Measurements from ENCODE around the gene THTPA.
"Not testable (repeated sequence)": the region's sequence is repeated elsewhere in the genome, so short reads cannot be mapped to it uniquely, and the experiment has no call there.

The THTPA gene

GRCh38 chr14:23584527-23585203 is 28.6 kb downstream of the THTPA start:
- DNase-seq = not testable (repeated sequence)

DNA sequence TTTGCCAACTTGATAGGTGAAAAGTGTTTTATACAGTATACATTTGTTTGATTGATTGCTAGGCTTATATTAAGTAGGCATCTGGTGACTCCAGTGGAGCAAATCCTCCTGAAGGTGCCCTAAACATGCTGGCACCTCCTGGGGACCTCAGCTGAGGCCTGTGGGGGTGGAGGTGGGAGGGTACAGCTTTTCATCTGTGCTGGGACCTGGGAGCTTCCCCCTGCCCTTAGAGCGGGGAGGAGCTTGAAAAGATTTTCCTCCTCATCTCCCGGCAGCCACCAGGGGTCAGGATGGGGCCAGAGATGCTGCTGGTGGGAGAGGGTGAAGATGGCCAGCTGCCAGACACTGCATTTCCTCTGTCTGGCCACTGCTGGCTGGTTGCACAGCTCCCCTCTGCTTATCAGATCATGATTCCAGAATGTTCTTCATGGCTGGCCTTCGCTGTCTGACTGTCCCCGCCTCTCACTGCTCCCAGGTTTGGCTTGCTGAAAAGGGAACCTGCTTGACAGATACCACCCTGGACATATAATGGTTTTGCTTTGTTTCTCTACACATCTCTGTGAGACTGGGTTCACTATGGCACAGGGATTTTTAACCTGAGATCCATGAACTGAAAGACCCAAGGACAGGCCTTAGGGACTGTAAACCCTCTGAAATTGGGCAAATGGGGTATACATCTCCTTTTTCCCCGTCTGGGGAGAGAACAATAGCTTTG is 33.0 kb downstream of the THTPA start:
- DNase-seq = peak; percentile 85

GRCh38 chr14:23589606-23590005 is 33.5 kb downstream of the THTPA start:
- no peak for DNase-seq

GRCh38 chr14:23590198-23590597 is 34.1 kb downstream of the THTPA start:
- no peak for DNase-seq

DNA sequence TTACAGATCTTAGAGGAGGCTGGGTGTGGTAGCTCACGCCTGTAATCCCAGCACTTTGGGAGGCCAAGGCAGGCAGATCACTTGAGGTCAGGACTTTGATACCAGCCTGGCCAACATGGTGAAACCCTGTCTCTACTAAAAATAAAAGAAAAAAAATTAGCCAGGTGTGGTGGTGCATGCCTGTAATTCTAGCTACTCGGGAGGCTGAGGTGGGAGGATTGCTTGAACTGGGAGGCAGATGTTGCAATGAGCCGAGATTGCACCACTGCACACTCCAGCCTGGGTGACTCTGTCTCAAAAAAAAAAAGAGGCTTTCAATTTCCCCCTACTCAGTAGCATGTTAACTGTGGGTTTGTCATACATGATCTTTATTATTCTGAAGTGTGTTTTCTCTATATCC is 38.1 kb downstream of the THTPA start:
- not testable (repeated sequence) for DNase-seq

DNA sequence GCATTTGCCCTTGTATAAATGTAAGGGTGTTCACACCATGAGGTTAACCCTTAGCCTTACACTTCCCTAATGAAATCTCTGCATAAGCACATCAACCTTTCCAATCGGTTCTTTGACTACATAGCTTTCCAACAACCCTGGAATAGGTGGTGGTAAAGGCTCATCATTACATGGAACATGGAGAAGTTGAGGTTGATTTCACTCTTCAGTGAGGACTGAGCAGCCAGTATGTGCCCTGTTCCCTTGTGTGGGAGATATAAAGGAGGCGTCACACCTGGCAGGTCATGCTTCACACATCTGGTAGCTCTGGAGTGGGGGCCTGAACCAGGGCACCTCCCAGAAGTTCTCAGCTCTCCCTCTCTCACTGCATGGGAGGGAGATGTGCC is 44.2 kb downstream of the THTPA start:
- DNase-seq = no peak

GRCh38 chr14:23600806-23601205 is 44.7 kb downstream of the THTPA start:
- no peak for DNase-seq

DNA sequence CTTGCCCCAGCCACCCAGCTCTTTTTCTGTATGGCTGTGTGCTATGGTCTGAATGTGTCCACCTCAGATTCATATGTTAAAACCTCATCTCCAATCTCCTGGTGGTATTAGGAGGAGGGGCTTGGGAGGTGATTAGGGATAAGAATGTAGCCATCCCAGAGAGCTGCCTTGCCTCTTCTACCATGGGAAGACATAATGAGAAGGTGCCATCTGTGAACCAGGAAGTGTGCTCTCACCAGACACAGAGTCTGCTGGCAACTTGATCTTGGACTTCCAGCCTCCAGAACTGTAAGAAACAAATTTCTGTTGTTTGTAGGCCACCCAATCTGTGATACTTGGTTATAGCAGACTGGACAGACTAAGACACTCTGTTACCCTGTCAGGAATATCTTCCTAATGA is 45.4 kb downstream of the THTPA start:
- no peak for DNase-seq

GRCh38 chr14:23601845-23602180 is 45.7 kb downstream of the THTPA start:
- DNase-seq = no peak

DNA sequence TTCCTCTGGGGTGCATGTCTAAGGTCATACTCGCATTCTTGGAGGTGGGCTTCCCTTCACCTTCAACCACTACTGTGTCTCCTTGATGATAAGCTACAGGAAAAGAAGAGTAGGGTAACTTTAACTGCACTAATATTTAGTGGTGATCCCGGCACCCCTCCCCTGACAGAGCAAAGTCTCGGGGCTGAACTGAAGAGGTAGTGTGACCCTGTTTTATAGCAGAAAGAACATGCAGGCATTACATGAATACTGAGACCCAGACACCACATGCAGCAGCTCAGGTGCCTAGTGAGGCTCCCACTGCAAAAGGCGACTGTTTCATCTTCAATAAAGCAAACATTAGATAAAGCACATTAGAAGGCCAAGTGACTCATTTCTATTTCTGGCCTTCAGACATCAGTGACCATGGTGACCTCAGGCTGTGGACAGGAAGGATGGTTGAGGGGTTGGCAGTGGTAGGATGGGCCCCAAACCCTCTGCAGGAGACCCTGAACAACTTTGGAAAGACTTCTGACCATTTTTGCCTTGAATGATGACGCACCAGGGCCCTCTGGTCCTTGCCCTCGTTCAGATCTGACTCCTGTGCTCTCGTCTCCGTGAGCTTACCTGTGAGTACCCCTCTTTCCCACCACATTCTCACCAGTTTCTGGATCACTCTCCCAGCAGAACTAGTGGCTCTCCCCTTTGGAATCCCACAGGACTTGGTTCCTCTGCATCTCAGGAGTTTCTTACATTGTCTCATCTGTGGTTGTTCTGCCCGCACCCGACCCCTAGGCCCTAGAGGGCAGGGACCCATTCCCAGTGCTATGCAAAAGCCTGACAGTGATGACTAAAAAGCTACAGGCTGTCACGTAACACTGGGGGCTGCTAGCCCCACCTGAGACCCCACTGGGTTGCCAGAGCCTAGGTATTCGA is 46.4 kb downstream of the THTPA start:
- DNase-seq = no peak

- no peak for DNase-seq
These were observed 47.0 kb downstream of the THTPA start for GRCh38 chr14:23603103-23603502.

DNA sequence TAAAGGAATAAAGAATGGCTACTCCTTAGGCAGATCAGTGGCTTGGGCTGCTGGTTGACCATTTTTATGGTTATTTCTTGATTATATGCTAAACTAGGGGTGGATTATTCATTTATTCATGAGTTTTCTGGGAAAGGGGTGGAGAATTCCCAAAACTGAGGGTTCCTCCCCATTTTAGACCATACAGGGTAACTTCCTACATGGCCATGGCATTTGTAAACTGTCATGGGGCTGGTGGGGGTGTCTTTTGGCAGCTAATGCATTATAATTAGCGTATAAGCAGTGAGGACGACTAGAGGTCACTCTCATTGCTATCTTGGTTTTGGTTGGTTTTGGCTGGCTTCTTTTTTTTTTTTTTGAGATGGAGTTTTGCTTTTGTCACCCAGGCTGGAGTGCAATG is 48.1 kb downstream of the THTPA start:
- DNase-seq = no peak

GRCh38 chr14:23604675-23605170 is 48.7 kb downstream of the THTPA start:
- no peak for DNase-seq

GRCh38 chr14:23605931-23606585 is 50.0 kb downstream of the THTPA start:
- peak; percentile 36 for DNase-seq

- DNase-seq = no peak
These were observed 52.4 kb downstream of the THTPA start for GRCh38 chr14:23608454-23608853.

DNA sequence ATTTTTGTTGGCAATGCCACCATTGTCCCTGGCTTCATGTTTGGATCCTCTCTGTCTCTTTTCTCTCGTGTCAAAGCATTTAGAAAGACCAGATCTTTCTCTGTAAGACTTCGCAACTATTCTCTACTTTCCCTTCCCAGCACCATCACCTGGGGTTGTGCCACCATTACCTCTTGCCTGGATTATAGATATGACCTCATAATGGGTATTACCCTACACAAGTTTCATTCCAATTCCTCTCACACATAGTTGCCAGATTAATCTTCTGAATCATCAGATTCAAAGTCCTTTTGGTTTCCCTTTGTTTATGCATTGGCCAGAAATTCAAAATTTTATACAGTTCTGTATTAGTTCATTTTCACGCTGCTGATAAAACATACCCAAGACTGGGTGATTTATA is 52.9 kb downstream of the THTPA start:
- no peak for DNase-seq

- DNase-seq = not testable (repeated sequence)
These were observed 53.5 kb downstream of the THTPA start for GRCh38 chr14:23609411-23610089.

All from fibroblast of skin of back (primary cell).